IPS-11a (cell line): ENCODE data around the gene RHOB.
"Not testable (repeated sequence)": the region's sequence is repeated elsewhere in the genome, so short reads cannot be mapped to it uniquely, and the experiment has no call there.

Source experiments
- H3K4me3 ChIP-seq: one replicate; pipeline ENCODE4 v1.5.1; 2013; ENCODE audit warnings: low read depth, low read length, control low read depth

RHOB gene

GRCh38 chr2:20422402-20423271 lies 24.2 kb upstream of the RHOB start:
- no peak overlapping the region for H3K4me3 ChIP-seq

GRCh38 chr2:20423359-20423758 lies 23.5 kb upstream of the RHOB start:
- no peak overlapping the region for H3K4me3 ChIP-seq

DNA sequence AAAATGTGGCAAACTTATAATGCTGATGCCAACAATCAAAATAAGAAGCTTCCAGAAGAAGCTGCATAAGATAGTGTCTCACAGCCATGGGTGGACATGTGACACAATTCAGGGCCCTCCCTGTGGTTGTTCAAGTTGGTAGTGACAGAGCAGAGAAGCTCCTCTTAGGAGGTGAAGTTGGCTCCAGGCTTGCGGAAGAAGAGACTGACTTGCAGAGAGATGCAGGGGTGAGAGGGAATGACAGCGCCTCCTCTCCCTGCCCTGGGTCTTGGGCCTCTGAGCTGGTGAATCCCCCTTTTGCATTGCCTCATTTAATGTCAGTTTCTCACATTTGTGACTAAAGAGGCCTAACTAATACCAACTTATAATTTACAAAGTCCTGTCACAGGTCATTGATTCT lies 23.0 kb upstream of the RHOB start:
- no peak overlapping the region for H3K4me3 ChIP-seq

- H3K4me3 ChIP-seq = no peak overlapping the region
Measured at GRCh38 chr2:20424300-20425290, 22.3 kb upstream of the RHOB start.

DNA sequence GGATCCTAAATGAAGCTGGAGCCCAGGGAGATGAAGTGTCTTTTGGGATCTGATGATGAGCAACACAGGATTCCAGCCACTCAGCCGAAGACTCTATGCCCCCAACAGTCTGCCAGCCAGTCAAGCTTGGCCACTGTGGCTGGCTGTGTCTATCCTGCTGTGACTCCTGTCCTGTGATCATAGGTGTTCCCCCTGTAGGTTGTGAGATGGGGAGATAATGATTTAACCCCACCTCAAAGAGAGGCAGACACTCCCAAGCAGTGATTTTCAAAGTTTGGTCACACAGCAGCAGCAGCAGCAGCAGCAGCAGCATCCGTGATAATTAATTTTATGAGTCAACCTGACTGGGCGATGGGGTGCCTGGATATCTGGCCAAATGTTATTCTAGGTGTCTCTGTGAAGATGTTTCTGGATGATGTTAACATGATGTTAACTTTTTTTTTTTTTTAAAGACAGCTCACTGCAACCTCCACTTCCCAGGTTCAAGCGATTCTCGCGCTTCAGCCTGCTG lies 21.4 kb upstream of the RHOB start:
- H3K4me3 ChIP-seq = no peak overlapping the region

DNA sequence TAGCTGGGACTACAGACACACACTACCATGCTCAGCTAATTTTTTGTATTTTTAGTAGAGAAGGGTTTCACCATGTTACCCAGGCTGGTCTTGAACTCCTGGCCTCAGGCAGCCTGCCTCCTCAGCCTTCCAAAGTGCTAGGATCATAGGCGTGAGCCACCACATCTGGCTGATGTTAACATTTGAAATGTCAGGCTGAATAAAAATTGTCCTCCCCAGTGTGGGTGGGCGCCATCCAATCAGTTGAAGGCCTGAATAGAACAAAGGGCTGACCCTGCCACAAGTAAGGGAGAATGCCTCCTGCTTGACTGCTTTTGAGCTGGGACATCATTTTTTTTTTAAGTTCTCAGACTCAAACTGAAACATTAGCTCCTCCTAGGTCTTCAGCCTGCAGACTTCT lies 21.0 kb upstream of the RHOB start:
- no peak overlapping the region for H3K4me3 ChIP-seq

DNA sequence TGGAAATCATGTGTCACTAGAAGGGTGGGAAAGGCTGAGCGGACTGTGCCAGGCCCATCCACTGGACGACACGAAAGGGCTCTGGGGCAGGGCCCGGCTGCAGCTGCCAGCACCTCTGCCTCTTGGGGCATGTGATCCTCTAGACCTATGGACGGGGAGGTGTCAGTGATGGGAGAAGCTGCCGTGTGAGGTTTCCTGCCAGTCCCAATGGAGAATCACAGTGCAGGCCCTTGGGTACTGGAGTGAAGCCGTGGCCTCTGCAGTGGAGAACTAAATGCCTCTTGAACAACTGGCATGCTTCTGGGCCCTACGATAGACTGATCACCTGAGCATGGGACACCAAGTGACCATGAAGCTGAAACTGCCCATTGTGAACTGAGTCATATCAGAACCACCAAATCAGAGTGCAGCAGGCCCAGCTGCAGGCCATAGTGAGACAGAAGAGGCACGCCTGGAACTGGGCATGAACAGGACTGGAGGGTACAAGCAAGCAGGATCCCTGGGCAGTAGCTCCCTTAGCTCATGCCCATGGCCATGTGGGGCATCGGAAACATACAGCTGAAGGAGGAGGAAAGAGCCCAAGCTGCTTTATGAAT lies 18.8 kb upstream of the RHOB start:
- no peak overlapping the region for H3K4me3 ChIP-seq

DNA sequence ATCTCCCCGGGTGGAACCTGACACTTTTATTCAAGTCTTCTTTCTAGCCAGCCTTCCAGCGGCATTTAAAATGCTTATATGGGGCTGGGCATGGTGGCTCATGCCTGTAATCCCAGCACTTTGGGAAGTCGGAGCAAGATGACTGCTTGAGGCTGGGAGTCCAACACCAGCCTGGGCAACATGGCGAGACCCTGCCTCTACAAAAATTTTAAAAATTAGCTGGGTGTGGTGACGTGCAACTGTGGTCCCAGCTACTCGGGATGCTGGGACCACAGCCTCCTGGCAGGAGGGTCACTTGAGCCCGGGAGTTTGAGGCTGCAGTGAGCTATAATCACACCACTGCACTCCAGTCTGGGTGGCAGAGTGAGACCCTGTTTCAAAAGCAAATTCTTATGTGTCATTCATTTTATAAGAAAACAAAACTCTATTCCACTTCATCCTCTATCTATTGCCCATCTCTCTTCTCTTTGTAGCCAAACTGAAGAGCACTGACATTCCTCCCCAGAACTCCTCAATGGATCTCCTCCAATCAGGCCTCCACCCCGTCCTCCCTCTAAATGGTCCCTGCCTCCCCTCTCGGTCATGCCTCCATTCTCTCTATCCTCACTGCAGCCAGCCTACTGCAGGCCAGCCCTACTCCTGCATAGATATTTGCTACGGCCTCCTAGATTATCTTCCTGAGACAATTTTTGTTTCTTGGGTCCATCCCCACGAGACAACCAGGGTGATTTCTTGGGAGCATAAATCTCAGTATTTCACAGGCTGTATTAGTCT lies 18.0 kb upstream of the RHOB start:
- no peak overlapping the region for H3K4me3 ChIP-seq

DNA sequence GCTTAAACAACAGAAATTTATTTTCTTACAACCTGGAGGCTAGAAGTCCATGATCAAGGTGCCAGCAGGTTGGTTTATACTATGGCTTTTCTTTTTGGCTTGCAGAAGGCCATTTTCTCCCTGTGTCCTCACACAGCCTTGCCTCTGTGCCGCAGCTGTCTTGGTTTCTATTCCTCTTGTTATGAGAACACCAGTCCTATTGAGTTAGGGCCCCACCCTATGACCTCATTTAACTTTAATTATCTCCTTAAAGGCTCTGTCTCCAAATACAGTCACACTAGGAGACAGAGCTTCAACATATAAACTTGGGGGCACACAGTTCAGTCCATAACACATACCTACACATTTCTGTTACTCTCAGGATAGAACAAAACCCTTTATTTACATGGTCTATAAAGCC lies 17.3 kb upstream of the RHOB start:
- no peak overlapping the region for H3K4me3 ChIP-seq

DNA sequence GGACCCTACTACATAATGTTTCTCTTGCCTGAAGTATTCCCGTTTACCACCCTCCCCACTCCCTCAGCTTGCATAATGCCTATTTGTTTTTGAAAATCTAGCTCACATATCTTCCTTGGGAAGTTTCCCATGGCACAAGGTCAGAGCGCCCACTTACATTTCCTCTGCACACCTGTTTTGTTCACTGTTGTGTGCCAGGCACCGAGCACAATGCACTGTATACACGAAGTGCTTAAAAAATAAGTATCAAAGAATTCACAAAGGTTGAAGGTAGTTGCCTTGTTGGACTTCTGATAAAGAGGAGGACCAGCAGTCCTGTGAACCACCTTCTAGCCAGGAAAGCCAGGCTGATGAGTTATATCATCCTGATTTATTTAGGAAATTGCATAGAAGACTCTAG lies 16.8 kb upstream of the RHOB start:
- no peak overlapping the region for H3K4me3 ChIP-seq

- H3K4me3 ChIP-seq = no peak overlapping the region
Measured at GRCh38 chr2:20430461-20431300, 16.2 kb upstream of the RHOB start.

GRCh38 chr2:20431301-20431698 lies 15.6 kb upstream of the RHOB start:
- H3K4me3 ChIP-seq = no peak overlapping the region

- no peak overlapping the region for H3K4me3 ChIP-seq
Measured at GRCh38 chr2:20431772-20432171, 15.1 kb upstream of the RHOB start.

GRCh38 chr2:20432714-20433113 lies 14.2 kb upstream of the RHOB start:
- H3K4me3 ChIP-seq = no peak overlapping the region

GRCh38 chr2:20433249-20433648 lies 13.6 kb upstream of the RHOB start:
- H3K4me3 ChIP-seq = no peak overlapping the region

DNA sequence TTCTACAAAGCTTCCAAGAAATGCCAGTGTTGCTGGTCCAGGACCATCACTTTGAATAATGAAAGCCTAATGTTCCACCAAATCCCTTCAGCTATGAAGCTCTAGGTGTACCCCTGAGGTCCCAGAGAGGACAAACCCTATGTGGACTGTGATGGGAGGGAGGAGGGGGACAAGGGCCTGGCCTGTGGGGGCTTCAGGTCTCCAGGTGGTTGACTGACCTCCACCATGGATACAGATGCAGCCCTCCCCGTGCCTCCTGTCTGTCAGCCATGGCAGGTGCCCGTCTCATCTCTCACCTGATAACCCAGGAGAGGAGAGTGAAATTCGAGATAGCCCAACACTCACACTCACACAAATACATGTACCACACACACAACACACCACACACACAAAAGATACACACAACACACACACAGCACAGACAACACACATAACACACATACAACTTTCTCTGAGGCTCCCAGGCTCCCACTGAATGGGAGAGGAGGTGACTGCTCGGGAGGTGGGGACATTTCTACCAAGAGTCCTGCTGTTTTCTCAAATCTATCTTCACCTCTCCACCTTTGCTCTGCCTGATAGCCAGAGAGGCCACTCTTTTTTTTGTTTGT lies 12.8 kb upstream of the RHOB start:
- H3K4me3 ChIP-seq = no peak overlapping the region

DNA sequence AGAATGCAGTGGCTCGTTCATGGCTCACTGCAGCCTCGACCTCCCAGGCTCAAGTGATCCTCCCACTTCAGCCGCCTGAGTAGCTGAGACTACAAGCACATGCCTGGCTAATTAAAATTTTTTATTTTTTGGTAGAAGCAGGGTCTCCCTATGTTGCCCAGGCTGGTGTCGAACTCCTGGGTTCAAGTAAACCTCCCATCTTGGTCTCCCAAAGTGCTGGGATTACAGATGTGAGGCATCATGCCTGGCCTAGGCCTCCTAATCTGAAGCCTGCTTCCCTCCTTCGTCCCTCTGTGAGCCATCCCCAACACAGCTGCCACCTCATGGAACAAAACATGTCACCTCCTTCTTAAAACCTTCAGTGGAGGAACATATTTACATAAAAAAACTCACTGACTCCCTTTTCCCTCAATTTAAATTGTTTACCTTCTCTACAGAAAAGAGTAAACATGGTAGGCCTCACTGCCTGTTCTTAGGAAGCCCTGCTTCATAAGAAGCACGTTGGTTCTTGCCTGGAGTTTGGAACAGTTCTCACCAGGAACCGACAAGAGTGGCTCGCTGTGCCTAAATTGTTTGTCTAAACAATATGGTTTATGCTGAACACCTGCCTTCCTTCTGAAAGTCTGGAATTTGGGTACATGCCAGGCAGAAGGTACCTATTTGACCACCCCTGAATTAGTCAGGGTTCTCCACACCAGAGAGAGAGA lies 12.1 kb upstream of the RHOB start:
- no peak overlapping the region for H3K4me3 ChIP-seq

DNA sequence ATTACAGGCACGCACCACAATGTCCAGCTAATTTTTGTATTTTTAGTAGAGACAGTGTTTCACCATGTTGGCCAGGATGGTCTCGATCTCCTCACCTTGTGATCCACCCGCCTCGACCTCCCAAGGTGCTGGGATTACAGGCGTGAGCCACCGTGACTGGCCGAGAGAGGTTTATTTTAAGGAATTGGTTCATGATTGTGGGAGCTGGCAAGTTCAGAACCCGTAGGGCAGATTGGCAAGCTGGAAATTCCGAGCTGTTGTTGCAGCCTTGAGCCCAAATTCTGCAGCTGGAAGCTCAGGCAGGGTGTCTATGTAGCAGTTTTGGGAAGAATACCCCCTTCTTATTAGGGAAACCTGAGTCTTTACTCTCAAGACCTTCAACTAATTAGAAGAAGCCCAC lies 11.4 kb upstream of the RHOB start:
- H3K4me3 ChIP-seq = not testable (repeated sequence)
